GM12878 (cell line): ENCODE results near the gene ADORA2B.

Experiments used
- CTCF ChIP-seq, 3 experiments: IDR thresholded peaks in 2 of 3; conservative IDR thresholded peaks in 1 of 3; 2 replicates each; pipeline ENCODE4 v1.5.1; 2011; ENCODE audit warnings: low read depth in 3 of 3, low read length in 3 of 3, mild to moderate bottlenecking in 3 of 3, control low read depth in 2 of 3, moderate library complexity in 2 of 3, inconsistent platforms in 1 of 3, mixed read lengths in 1 of 3; ENCODE audit not compliant: control insufficient read depth in 2 of 3, insufficient read depth in 1 of 3; ENCODE audit errors: extremely low read depth in 1 of 3
- EP300 ChIP-seq, 2 experiments: fragments of 150-350 bp in 1 of 2; IDR thresholded peaks; 2 replicates each; pipeline ENCODE4 v1.6.1; 2011 to 2012; ENCODE audit warnings: low read depth in 2 of 2, low read length in 2 of 2, borderline replicate concordance in 1 of 2, improper control_type of control experiment in 1 of 2, inconsistent platforms in 1 of 2; ENCODE audit not compliant: control insufficient read depth in 1 of 2
- GABPA ChIP-seq: IDR thresholded peaks from 2 replicates; pipeline ENCODE4 v1.6.1; 2014; ENCODE audit warnings: antibody characterized with exemption, low read depth, mild to moderate bottlenecking, inconsistent platforms
- KDM1A ChIP-seq: fragments of 200-600 bp; sonication (generic); IDR thresholded peaks from 2 replicates; pipeline ENCODE4 v1.6.1; 2016; ENCODE audit warnings: borderline replicate concordance
- NRF1 ChIP-seq: conservative IDR thresholded peaks from 2 replicates; pipeline ENCODE4 v1.6.1; 2011; ENCODE audit warnings: mild to moderate bottlenecking, low read depth, low read length, improper control_type of control experiment
- POLR2A ChIP-seq: IDR thresholded peaks from 2 replicates; pipeline ENCODE4 v1.6.1; 2011; ENCODE audit warnings: low read depth, mild to moderate bottlenecking, low read length
- RBBP5 ChIP-seq: fragments of 200-600 bp; sonication (generic); conservative IDR thresholded peaks from 2 replicates; pipeline ENCODE4 v1.6.1; 2016
- ZBTB11 ChIP-seq: fragments of 450-650 bp; formaldehyde crosslinking; IDR thresholded peaks from 2 replicates; pipeline ENCODE4 v1.5.0; 2022; ENCODE audit warnings: mild to moderate bottlenecking, missing genetic modification characterization

- TF ChIP-seq CTCF (IDR thresholded peaks at IDR 0.05 in 2 of 3, conservative IDR thresholded peaks at IDR 0.05 in 1 of 3; ENCODE audit: control insufficient read depth in 2 of 3, extremely low read depth in 1 of 3, insufficient read depth in 1 of 3, low read depth in 3 of 3, low read length in 3 of 3): no peak
- TF ChIP-seq ZBTB11 (CRISPR knock-in tag): no peak
- TF ChIP-seq NRF1: no peak
- TF ChIP-seq POLR2A: no peak
- TF ChIP-seq EP300 (IDR thresholded peaks at IDR 0.05; ENCODE audit: borderline replicate concordance in 1 of 2, control insufficient read depth in 1 of 2, low read depth in 2 of 2, low read length in 2 of 2): no peak
- no peak for TF ChIP-seq GABPA
- no peak for TF ChIP-seq KDM1A
- TF ChIP-seq RBBP5: no peak
Measured at GRCh38 chr17:15969463-15969862, 24.5 kb downstream of the ADORA2B start.
